ENCODE measurements around the gene VEZT. TPM values are rescaled to one million over a fixed set of nuclear protein-coding genes. Genes with fewer than 3 reads are reported as not detected.

Gene VEZT
- polyA plus RNA-seq, 4 donors = 11.3 to 49.7 (median 18.1) TPM

- FAIRE-seq (no peak), DNase-seq (no peak)
- Histone ChIP-seq H3K27ac (ENCODE audit: low read depth in 1 of 3, low read length in 2 of 3) (no peak overlapping the region), H3K9me3 (ENCODE audit: control insufficient read depth in 2 of 2, insufficient read depth in 1 of 2, low read depth in 1 of 2, low read length in 1 of 2) (no peaks in the 10 kb centered on the region), H3K27me3 (ENCODE audit: control insufficient read depth in 3 of 3, insufficient read depth in 3 of 3, low read length in 3 of 3) (no peaks in the 10 kb centered on the region), H3K4me3 (ENCODE audit: low read depth in 1 of 3, low read length in 3 of 3) (no peak overlapping the region), H3K4me1 (ENCODE audit: control insufficient read depth in 3 of 3, insufficient read depth in 2 of 3, low read depth in 1 of 3, low read length in 2 of 3) (no peaks in the 10 kb centered on the region), H3K36me3 (ENCODE audit: control insufficient read depth in 3 of 3, insufficient read depth in 2 of 3, low read depth in 1 of 3, low read length in 3 of 3) (peaks cover 3 to 25% (median 11%) of the 10 kb centered on the region in 3 donors)
- 86 to 89% (median 86%) methylated on average over 2 of the region's 2 CpGs for WGBS, 3 donors
These were observed 41.2 kb downstream of the VEZT start for GRCh38 chr12:95258803-95259202.

GRCh38 chr12:95259368-95259767 lies 41.8 kb downstream of the VEZT start:
- FAIRE-seq (no peak), DNase-seq (peak in 1 of 2 donors; percentile 20)
- no peak overlapping the region for H3K27ac ChIP-seq (ENCODE audit: low read depth in 1 of 3, low read length in 2 of 3)
- no peaks in the 10 kb centered on the region for H3K9me3 ChIP-seq (ENCODE audit: control insufficient read depth in 2 of 2, insufficient read depth in 1 of 2, low read depth in 1 of 2, low read length in 1 of 2)
- H3K4me1 ChIP-seq (ENCODE audit: control insufficient read depth in 3 of 3, insufficient read depth in 2 of 3, low read depth in 1 of 3, low read length in 2 of 3) = no peaks in the 10 kb centered on the region
- H3K27me3 ChIP-seq (ENCODE audit: control insufficient read depth in 3 of 3, insufficient read depth in 3 of 3, low read length in 3 of 3) = no peaks in the 10 kb centered on the region
- WGBS, 3 donors = 17 to 60% (median 33%) methylated on average over 1 of the region's 1 CpG
- H3K36me3 ChIP-seq (ENCODE audit: control insufficient read depth in 3 of 3, insufficient read depth in 2 of 3, low read depth in 1 of 3, low read length in 3 of 3) = peaks cover 3 to 22% (median 11%) of the 10 kb centered on the region in 3 donors
- no peak overlapping the region for H3K4me3 ChIP-seq (ENCODE audit: low read depth in 1 of 3, low read length in 3 of 3)

- H3K9me3 ChIP-seq (ENCODE audit: control insufficient read depth in 2 of 2, insufficient read depth in 1 of 2, low read depth in 1 of 2, low read length in 1 of 2) = no peaks in the 10 kb centered on the region
- H3K4me3 ChIP-seq (ENCODE audit: low read depth in 1 of 3, low read length in 3 of 3) = no peak overlapping the region
- H3K27ac ChIP-seq (ENCODE audit: low read depth in 1 of 3, low read length in 2 of 3) = no peak overlapping the region
- no peak for DNase-seq
- 96 to 97% (median 96%) methylated on average over 4 of the region's 4 CpGs for WGBS, 3 donors
- no peak for FAIRE-seq
- no peaks in the 10 kb centered on the region for H3K4me1 ChIP-seq (ENCODE audit: control insufficient read depth in 3 of 3, insufficient read depth in 2 of 3, low read depth in 1 of 3, low read length in 2 of 3)
- H3K36me3 ChIP-seq (ENCODE audit: control insufficient read depth in 3 of 3, insufficient read depth in 2 of 3, low read depth in 1 of 3, low read length in 3 of 3) = peaks cover 3 to 18% (median 7%) of the 10 kb centered on the region in 3 donors
- H3K27me3 ChIP-seq (ENCODE audit: control insufficient read depth in 3 of 3, insufficient read depth in 3 of 3, low read length in 3 of 3) = no peaks in the 10 kb centered on the region
These were observed 43.5 kb downstream of the VEZT start for GRCh38 chr12:95261109-95261508.

- H3K36me3 ChIP-seq (ENCODE audit: control insufficient read depth in 3 of 3, insufficient read depth in 2 of 3, low read depth in 1 of 3, low read length in 3 of 3) = peaks cover 6 to 20% (median 9%) of the 10 kb centered on the region in 3 donors
- peak in 1 of 2 donors; percentile 2 for DNase-seq
- 76 to 96% (median 90%) methylated on average over 3 of the region's 3 CpGs for WGBS, 3 donors
- H3K4me1 ChIP-seq (ENCODE audit: control insufficient read depth in 3 of 3, insufficient read depth in 2 of 3, low read depth in 1 of 3, low read length in 2 of 3) = no peaks in the 10 kb centered on the region
- no peak overlapping the region for H3K27ac ChIP-seq (ENCODE audit: low read depth in 1 of 3, low read length in 2 of 3)
- no peak overlapping the region for H3K4me3 ChIP-seq (ENCODE audit: low read depth in 1 of 3, low read length in 3 of 3)
- no peaks in the 10 kb centered on the region for H3K9me3 ChIP-seq (ENCODE audit: control insufficient read depth in 2 of 2, insufficient read depth in 1 of 2, low read depth in 1 of 2, low read length in 1 of 2)
- no peaks in the 10 kb centered on the region for H3K27me3 ChIP-seq (ENCODE audit: control insufficient read depth in 3 of 3, insufficient read depth in 3 of 3, low read length in 3 of 3)
- FAIRE-seq = no peak
These were observed 45.2 kb downstream of the VEZT start for GRCh38 chr12:95262808-95263207.

- H3K36me3 ChIP-seq (ENCODE audit: control insufficient read depth in 3 of 3, insufficient read depth in 2 of 3, low read depth in 1 of 3, low read length in 3 of 3) = peaks cover 5 to 17% (median 6%) of the 10 kb centered on the region in 3 donors
- no peak overlapping the region for H3K4me3 ChIP-seq (ENCODE audit: low read depth in 1 of 3, low read length in 3 of 3)
- DNase-seq (no peak), FAIRE-seq (no peak)
- no peak overlapping the region for H3K27ac ChIP-seq (ENCODE audit: low read depth in 1 of 3, low read length in 2 of 3)
- no peaks in the 10 kb centered on the region for H3K4me1 ChIP-seq (ENCODE audit: control insufficient read depth in 3 of 3, insufficient read depth in 2 of 3, low read depth in 1 of 3, low read length in 2 of 3)
- no peaks in the 10 kb centered on the region for H3K9me3 ChIP-seq (ENCODE audit: control insufficient read depth in 2 of 2, insufficient read depth in 1 of 2, low read depth in 1 of 2, low read length in 1 of 2)
- no peaks in the 10 kb centered on the region for H3K27me3 ChIP-seq (ENCODE audit: control insufficient read depth in 3 of 3, insufficient read depth in 3 of 3, low read length in 3 of 3)
- 93 to 100% (median 100%) methylated on average over 2 of the region's 2 CpGs for WGBS, 3 donors
These were observed 48.2 kb downstream of the VEZT start for GRCh38 chr12:95265765-95266164.

- Histone ChIP-seq H3K9me3 (ENCODE audit: control insufficient read depth in 2 of 2, insufficient read depth in 1 of 2, low read depth in 1 of 2, low read length in 1 of 2) (no peaks in the 10 kb centered on the region), H3K4me3 (ENCODE audit: low read depth in 1 of 3, low read length in 3 of 3) (no peak overlapping the region), H3K27ac (ENCODE audit: low read depth in 1 of 3, low read length in 2 of 3) (no peak overlapping the region), H3K36me3 (ENCODE audit: control insufficient read depth in 3 of 3, insufficient read depth in 2 of 3, low read depth in 1 of 3, low read length in 3 of 3) (peaks cover 5 to 17% (median 6%) of the 10 kb centered on the region in 3 donors), H3K4me1 (ENCODE audit: control insufficient read depth in 3 of 3, insufficient read depth in 2 of 3, low read depth in 1 of 3, low read length in 2 of 3) (no peaks in the 10 kb centered on the region), H3K27me3 (ENCODE audit: control insufficient read depth in 3 of 3, insufficient read depth in 3 of 3, low read length in 3 of 3) (no peaks in the 10 kb centered on the region)
- FAIRE-seq (no peak), DNase-seq (no peak)
- 87 to 94% (median 94%) methylated on average over 6 of the region's 6 CpGs for WGBS, 3 donors
These were observed 48.6 kb downstream of the VEZT start for GRCh38 chr12:95266254-95266653.

- DNase-seq (no peak), FAIRE-seq (no peak)
- Histone ChIP-seq H3K36me3 (ENCODE audit: control insufficient read depth in 3 of 3, insufficient read depth in 2 of 3, low read depth in 1 of 3, low read length in 3 of 3) (peaks cover 3 to 16% (median 3%) of the 10 kb centered on the region in 3 donors), H3K4me1 (ENCODE audit: control insufficient read depth in 3 of 3, insufficient read depth in 2 of 3, low read depth in 1 of 3, low read length in 2 of 3) (no peaks in the 10 kb centered on the region), H3K27ac (ENCODE audit: low read depth in 1 of 3, low read length in 2 of 3) (no peak overlapping the region), H3K4me3 (ENCODE audit: low read depth in 1 of 3, low read length in 3 of 3) (no peak overlapping the region), H3K9me3 (ENCODE audit: control insufficient read depth in 2 of 2, insufficient read depth in 1 of 2, low read depth in 1 of 2, low read length in 1 of 2) (no peaks in the 10 kb centered on the region), H3K27me3 (ENCODE audit: control insufficient read depth in 3 of 3, insufficient read depth in 3 of 3, low read length in 3 of 3) (no peaks in the 10 kb centered on the region)
- 72 to 95% (median 92%) methylated on average over 3 of the region's 3 CpGs for whole genome bisulfite sequencing, 3 donors
These were observed 52.3 kb downstream of the VEZT start for GRCh38 chr12:95269892-95270291.

GRCh38 chr12:95271465-95271864 lies 53.9 kb downstream of the VEZT start:
- DNase-seq (peak in 1 of 2 donors; percentile 23), FAIRE-seq (no peak)
- H3K27ac ChIP-seq (ENCODE audit: low read depth in 1 of 3, low read length in 2 of 3) = no peak overlapping the region
- H3K36me3 ChIP-seq (ENCODE audit: control insufficient read depth in 3 of 3, insufficient read depth in 2 of 3, low read depth in 1 of 3, low read length in 3 of 3) = peaks cover 0 to 21% (median 4%) of the 10 kb centered on the region in 3 donors
- H3K4me1 ChIP-seq (ENCODE audit: control insufficient read depth in 3 of 3, insufficient read depth in 2 of 3, low read depth in 1 of 3, low read length in 2 of 3) = no peaks in the 10 kb centered on the region
- 35 to 79% (median 56%) methylated on average over 2 of the region's 2 CpGs for WGBS, 3 donors
- no peaks in the 10 kb centered on the region for H3K27me3 ChIP-seq (ENCODE audit: control insufficient read depth in 3 of 3, insufficient read depth in 3 of 3, low read length in 3 of 3)
- H3K4me3 ChIP-seq (ENCODE audit: low read depth in 1 of 3, low read length in 3 of 3) = no peak overlapping the region
- H3K9me3 ChIP-seq (ENCODE audit: control insufficient read depth in 2 of 2, insufficient read depth in 1 of 2, low read depth in 1 of 2, low read length in 1 of 2) = no peaks in the 10 kb centered on the region

- H3K9me3 ChIP-seq (ENCODE audit: control insufficient read depth in 2 of 2, insufficient read depth in 1 of 2, low read depth in 1 of 2, low read length in 1 of 2) = no peaks in the 10 kb centered on the region
- H3K4me3 ChIP-seq (ENCODE audit: low read depth in 1 of 3, low read length in 3 of 3) = no peak overlapping the region
- H3K36me3 ChIP-seq (ENCODE audit: control insufficient read depth in 3 of 3, insufficient read depth in 2 of 3, low read depth in 1 of 3, low read length in 3 of 3) = peaks cover under 1 to 26% (median 4%) of the 10 kb centered on the region in 3 donors
- no peak overlapping the region for H3K27ac ChIP-seq (ENCODE audit: low read depth in 1 of 3, low read length in 2 of 3)
- H3K4me1 ChIP-seq (ENCODE audit: control insufficient read depth in 3 of 3, insufficient read depth in 2 of 3, low read depth in 1 of 3, low read length in 2 of 3) = peaks cover 0 to 2% (median 0%) of the 10 kb centered on the region in 3 donors
- H3K27me3 ChIP-seq (ENCODE audit: control insufficient read depth in 3 of 3, insufficient read depth in 3 of 3, low read length in 3 of 3) = no peaks in the 10 kb centered on the region
- DNase-seq = no peak
- 64 to 90% (median 86%) methylated on average over 1 of the region's 1 CpG for WGBS, 3 donors
- no peak for FAIRE-seq
These were observed 59.5 kb downstream of the VEZT start for GRCh38 chr12:95277139-95277538.

Measured in small intestine (tissue), 7 donors.